OCI-LY7 (cell line): Measurements from ENCODE around the gene ISOC1. TPM values are rescaled to one million over a fixed set of nuclear protein-coding genes. Genes with fewer than 3 reads are reported as not detected.

Experiments used
- BruUV-seq: library from RNA; stranded (reverse); fragments of 400-500 nt; replicated peaks from 2 replicates; lab custom pipeline; 2021; lab: Mats Ljungman, UMichigan
- CTCF ChIA-PET: fragments of 300-600 bp; sonication (Branson Sonifier 250); formaldehyde crosslinking; loops from one replicate; lab custom pipeline; 2022; ENCODE audit warnings: antibody characterized with exemption; ENCODE audit not compliant: unreplicated experiment; lab: Charles Lee
- POLR2A ChIA-PET: fragments of 300-600 bp; sonication (Branson Sonifier 250); formaldehyde crosslinking; loops from one replicate; lab custom pipeline; 2022; ENCODE audit warnings: antibody characterized with exemption; lab: Charles Lee
- DNase-seq: peaks from one replicate; pipeline ENCODE4 v3.0.0-alpha.2; 2015; ENCODE audit warnings: low spot score
- H2AFZ ChIP-seq: fragments of 200-600 bp; sonication (generic), shearing (Covaris generic); 2 replicates; pipeline ENCODE4 v1.6.1; 2014; ENCODE audit warnings: mild to moderate bottlenecking, antibody characterized with exemption, low read length, moderate library complexity
- H3K27ac ChIP-seq: fragments of 200-600 bp; sonication (generic); 2 replicates; pipeline ENCODE4 v1.5.1; 2014; ENCODE audit warnings: mixed run types, low read depth, mild to moderate bottlenecking, moderate library complexity, low read length, inconsistent platforms; ENCODE audit not compliant: poor library complexity, severe bottlenecking
- H3K36me3 ChIP-seq: fragments of 200-600 bp; sonication (generic); 2 replicates; pipeline ENCODE4 v1.6.1; 2014; ENCODE audit warnings: mild to moderate bottlenecking, antibody characterized with exemption, low read length, moderate library complexity, mixed read lengths; ENCODE audit not compliant: insufficient read depth
- H3K4me1 ChIP-seq: fragments of 200-600 bp; sonication (generic); 2 replicates; pipeline ENCODE4 v1.5.1; 2014; ENCODE audit warnings: mild to moderate bottlenecking, low read length; ENCODE audit not compliant: insufficient read depth, poor library complexity, severe bottlenecking
- H3K4me2 ChIP-seq: fragments of 200-600 bp; sonication (generic); 2 replicates; pipeline ENCODE4 v1.6.1; 2014; ENCODE audit warnings: mild to moderate bottlenecking, low read length
- H3K4me3 ChIP-seq: fragments of 200-600 bp; sonication (generic); 2 replicates; pipeline ENCODE4 v1.5.1; 2014; ENCODE audit warnings: mild to moderate bottlenecking, low read depth, low read length; ENCODE audit not compliant: poor library complexity, severe bottlenecking
- H3K79me2 ChIP-seq: fragments of 200-600 bp; sonication (generic); 2 replicates; pipeline ENCODE4 v1.6.1; 2016; ENCODE audit warnings: low read depth, mild to moderate bottlenecking, low read length, moderate library complexity, mixed read lengths; ENCODE audit not compliant: insufficient read depth
- H3K9me2 ChIP-seq: fragments of 200-600 bp; sonication (generic); 2 replicates; pipeline ENCODE4 v1.6.1; 2016; ENCODE audit warnings: mild to moderate bottlenecking, low read length, mixed read lengths; ENCODE audit not compliant: insufficient read depth
- H3K9me3 ChIP-seq: fragments of 200-600 bp; sonication (generic); 2 replicates; pipeline ENCODE4 v1.6.1; 2014; ENCODE audit warnings: mild to moderate bottlenecking, mixed run types, low read length, mixed read lengths
- H4K20me1 ChIP-seq: fragments of 200-600 bp; sonication (generic); 2 replicates; pipeline ENCODE4 v1.6.1; 2014; ENCODE audit warnings: mild to moderate bottlenecking, antibody characterized with exemption, low read length, moderate library complexity, mixed read lengths; ENCODE audit not compliant: insufficient read depth
- CTCF ChIP-seq: fragments of 200-600 bp; sonication (generic); conservative IDR thresholded peaks from 2 replicates; pipeline ENCODE4 v1.5.1; 2014; ENCODE audit warnings: mild to moderate bottlenecking, antibody characterized with exemption, low read length, moderate library complexity, mixed read lengths
- EZH2phosphoT487 ChIP-seq: fragments of 200-600 bp; sonication (generic); IDR thresholded peaks from 2 replicates; pipeline ENCODE4 v1.6.1; 2018; ENCODE audit warnings: low read depth, borderline replicate concordance, mild to moderate bottlenecking, mixed run types, antibody characterized with exemption, low read length, moderate library complexity, mixed read lengths
- intact Hi-C: fragments of 100-400 bp; cut with micrococcal nuclease; formaldehyde crosslinking; loops from one replicate; pipeline ENCODE4 v1.10.0; 2022; ENCODE audit not compliant: unreplicated experiment
- total RNA-seq, 2 experiments: library from RNA; depleted of rRNA in 1 of 2; stranded (reverse); fragments of >200 nt in 1 of 2; shearing (Covaris generic) in 1 of 2; gene quantifications; 2 replicates each; pipeline ENCODE4 v1.2.3, GENCODE V29; 2014 to 2022

ISOC1 gene
- total RNA-seq, 2 experiments from 2014 or later = 17.9 to 23.8 TPM

GRCh38 chr5:129053438-129053837 lies 41.1 kb upstream of the ISOC1 start:
- BruUV-seq = no TSS peak
- intact Hi-C loops = no loop called here
- no peaks in the 10 kb centered on the region for H3K79me2 ChIP-seq
- no peak for DNase-seq
- H4K20me1 ChIP-seq = no peaks in the 10 kb centered on the region
- no peak overlapping the region for H3K4me3 ChIP-seq
- POLR2A ChIA-PET = interaction anchor here (0.7 kb wide), 1 partner anchor 13 kb away, joined by 3 read pairs; no protein-coding TSS in a partner anchor
- H3K9me2 ChIP-seq = no peaks in the 10 kb centered on the region
- CTCF ChIA-PET = no interaction called here
- no peak overlapping the region for H3K27ac ChIP-seq
- H3K4me2 ChIP-seq = no peak overlapping the region
- H2AFZ ChIP-seq = no peak overlapping the region
- H3K4me1 ChIP-seq = no peaks in the 10 kb centered on the region
- no peaks in the 10 kb centered on the region for H3K36me3 ChIP-seq
- no peaks in the 10 kb centered on the region for H3K9me3 ChIP-seq
- TF ChIP-seq CTCF (no peak), EZH2phosphoT487 (no peak)

GRCh38 chr5:129057329-129057728 lies 37.2 kb upstream of the ISOC1 start:
- no peak for DNase-seq
- no peaks in the 10 kb centered on the region for H3K4me1 ChIP-seq
- H2AFZ ChIP-seq = no peak overlapping the region
- CTCF ChIA-PET = no interaction called here
- H3K79me2 ChIP-seq = no peaks in the 10 kb centered on the region
- no TSS peak for BruUV-seq
- H3K4me2 ChIP-seq = no peak overlapping the region
- H3K4me3 ChIP-seq = no peak overlapping the region
- no peaks in the 10 kb centered on the region for H3K9me2 ChIP-seq
- TF ChIP-seq CTCF (no peak), EZH2phosphoT487 (no peak)
- POLR2A ChIA-PET = interaction anchor here (0.6 to 0.7 kb wide), 2 partner anchors 10 to 623 kb away, joined by 3 to 5 read pairs; no protein-coding TSS in a partner anchor
- no peaks in the 10 kb centered on the region for H3K9me3 ChIP-seq
- no peaks in the 10 kb centered on the region for H4K20me1 ChIP-seq
- no peak overlapping the region for H3K27ac ChIP-seq
- H3K36me3 ChIP-seq = no peaks in the 10 kb centered on the region
- intact Hi-C loops = no loop called here

GRCh38 chr5:129061849-129062248 lies 32.7 kb upstream of the ISOC1 start:
- Histone ChIP-seq H3K79me2 (no peaks in the 10 kb centered on the region), H3K4me1 (no peaks in the 10 kb centered on the region), H3K9me3 (no peaks in the 10 kb centered on the region), H3K27ac (no peak overlapping the region), H3K9me2 (no peaks in the 10 kb centered on the region), H3K4me3 (no peak overlapping the region), H3K36me3 (no peaks in the 10 kb centered on the region), H3K4me2 (no peak overlapping the region), H2AFZ (no peak overlapping the region), H4K20me1 (no peaks in the 10 kb centered on the region)
- BruUV-seq = no TSS peak
- DNase-seq = no peak
- POLR2A ChIA-PET = interaction anchor here (0.6 kb wide), 1 partner anchor 94 kb away, joined by 5 read pairs; no protein-coding TSS in a partner anchor
- CTCF ChIA-PET = no interaction called here
- no peak for TF ChIP-seq CTCF
- no peak for TF ChIP-seq EZH2phosphoT487
- intact Hi-C loops = no loop called here
